GM19238 (cell line): Measurements from ENCODE around the gene RAG2.
"Not testable (repeated sequence)": the region's sequence is repeated elsewhere in the genome, so short reads cannot be mapped to it uniquely, and the experiment has no call there.

Source experiments
- DNase-seq: peaks from one replicate; pipeline ENCODE4 v3.0.0; 2011; ENCODE audit warnings: low spot score; ENCODE audit not compliant: insufficient read length

Gene RAG2

GRCh38 chr11:36600180-36600579 is 2.1 kb upstream of the RAG2 start:
- no peak for DNase-seq

- DNase-seq: no peak
Observed at GRCh38 chr11:36596880-36597279, 1.2 kb downstream of the RAG2 start.

- no peak for DNase-seq
Observed at GRCh38 chr11:36594316-36594989, 3.6 kb downstream of the RAG2 start, which contains the start of gene IFTAP. TSS of gene IFTAP (plus strand) at chr11:36594502. CDS start at chr11:36610104, 15,602 bp downstream.

DNA sequence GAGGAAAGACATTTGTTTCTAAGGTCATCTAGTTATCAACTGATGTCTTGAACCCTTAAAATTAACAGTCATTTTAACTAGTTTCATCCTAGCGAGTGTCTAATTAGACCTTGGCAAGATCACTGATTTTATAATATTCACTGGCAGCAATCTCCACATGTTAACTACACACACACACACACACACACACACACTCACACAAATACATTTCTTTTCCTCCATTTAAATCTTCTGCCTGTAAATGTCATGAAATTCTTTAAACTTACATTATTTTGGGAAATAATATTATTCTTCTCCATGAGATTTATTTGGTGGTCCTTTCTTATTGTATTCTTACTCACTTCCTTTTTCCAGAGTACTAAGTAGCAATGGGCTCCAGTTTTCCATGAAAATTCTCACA is 6.6 kb downstream of the RAG2 start:
- no peak for DNase-seq

- no peak for DNase-seq
Observed at GRCh38 chr11:36590513-36590912, 7.5 kb downstream of the RAG2 start.

GRCh38 chr11:36588099-36588498 is 9.9 kb downstream of the RAG2 start:
- no peak for DNase-seq

GRCh38 chr11:36586543-36586942 is 11.5 kb downstream of the RAG2 start:
- no peak for DNase-seq

DNA sequence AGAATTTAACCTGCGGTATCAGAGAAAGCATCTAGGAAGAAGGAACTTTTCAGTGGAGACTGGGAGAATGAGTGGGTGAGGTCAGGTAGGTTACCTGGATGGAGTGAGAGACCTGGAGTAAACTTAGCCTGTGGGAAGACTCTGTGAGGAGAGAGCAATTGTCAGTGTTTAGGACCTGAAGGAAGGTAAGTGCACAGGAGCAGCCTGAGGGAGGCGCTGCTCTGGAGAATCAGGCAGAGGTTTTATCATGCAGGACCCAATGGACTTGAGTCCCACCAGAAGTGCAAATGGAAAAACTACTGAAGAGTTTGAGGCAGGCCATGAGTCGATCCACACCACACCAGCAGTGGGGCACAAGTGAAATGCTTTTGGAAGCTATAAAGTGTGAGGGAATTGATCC is 14.4 kb downstream of the RAG2 start:
- DNase-seq: no peak

DNA sequence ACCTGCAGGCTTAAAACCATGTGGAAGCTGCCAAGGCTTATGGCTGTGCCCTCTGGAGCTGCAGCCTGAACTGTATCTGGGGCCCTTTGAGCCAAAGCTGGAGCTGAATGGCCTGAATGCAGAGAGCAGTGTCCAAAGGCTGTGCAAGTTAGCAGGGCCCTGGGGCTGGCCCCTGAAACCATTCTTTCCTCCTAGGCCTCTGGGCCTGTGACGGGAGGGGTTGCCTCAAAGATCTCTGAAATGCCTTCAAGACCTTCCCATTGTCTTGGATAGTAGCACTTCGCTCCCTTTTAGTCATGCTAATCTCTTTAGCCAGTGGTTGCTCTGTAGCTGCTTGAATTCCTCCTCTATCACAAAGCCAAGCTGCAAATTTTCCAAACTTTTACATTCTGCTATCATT is 16.5 kb downstream of the RAG2 start:
- no peak for DNase-seq

DNA sequence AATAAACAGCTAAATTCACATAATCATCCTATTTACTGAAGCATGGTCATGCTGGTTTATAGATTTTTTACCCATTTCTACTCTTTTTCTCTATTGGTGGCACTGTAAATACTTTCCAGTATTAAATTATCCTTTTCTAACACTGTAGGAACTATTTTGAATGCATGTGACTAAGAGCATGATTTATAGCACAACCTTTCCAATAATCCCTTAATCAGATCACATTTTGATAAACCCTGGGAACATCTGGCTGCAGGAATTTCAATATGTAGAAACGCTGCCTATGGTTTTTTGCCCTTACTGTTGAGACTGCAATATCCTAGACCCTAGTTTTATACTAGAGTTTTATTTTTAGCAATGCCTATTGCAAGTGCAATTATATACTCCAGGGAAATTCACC is 19.6 kb downstream of the RAG2 start:
- DNase-seq: no peak

- DNase-seq: no peak
Observed at GRCh38 chr11:36577859-36578258, 20.2 kb downstream of the RAG2 start.

DNA sequence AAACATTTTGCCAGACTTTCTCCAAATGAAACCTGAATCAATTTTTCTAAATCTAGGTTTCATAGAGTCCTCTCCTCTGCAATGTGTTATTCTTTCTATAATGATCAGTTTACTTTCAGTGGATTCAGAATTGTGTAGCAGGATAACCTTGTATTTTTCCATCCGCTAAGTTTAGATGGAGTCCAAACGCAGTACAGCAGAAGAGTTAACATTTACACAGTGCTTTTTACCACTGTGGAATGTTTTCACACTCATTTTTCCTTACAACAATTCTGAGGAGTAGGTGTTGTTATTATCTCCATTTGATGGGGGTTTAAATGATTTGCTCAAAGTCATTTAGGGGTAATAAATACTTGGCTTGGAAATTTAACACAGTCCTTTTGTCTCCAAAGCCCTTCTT is 20.7 kb downstream of the RAG2 start:
- DNase-seq: no peak

DNA sequence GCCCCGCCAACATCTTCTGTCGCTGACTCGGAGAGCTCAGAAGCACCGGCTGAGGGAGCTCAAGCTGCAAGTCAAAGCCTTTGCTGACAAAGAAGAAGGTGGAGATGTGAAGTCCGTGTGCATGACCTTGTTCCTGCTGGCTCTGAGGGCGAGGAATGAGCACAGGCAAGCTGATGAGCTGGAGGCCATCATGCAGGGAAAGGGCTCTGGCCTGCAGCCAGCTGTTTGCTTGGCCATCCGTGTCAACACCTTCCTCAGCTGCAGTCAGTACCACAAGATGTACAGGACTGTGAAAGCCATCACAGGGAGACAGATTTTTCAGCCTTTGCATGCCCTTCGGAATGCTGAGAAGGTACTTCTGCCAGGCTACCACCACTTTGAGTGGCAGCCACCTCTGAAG is 23.6 kb downstream of the RAG2 start:
- DNase-seq: no peak

GRCh38 chr11:36569095-36569494 is 28.9 kb downstream of the RAG2 start:
- DNase-seq: no peak

DNA sequence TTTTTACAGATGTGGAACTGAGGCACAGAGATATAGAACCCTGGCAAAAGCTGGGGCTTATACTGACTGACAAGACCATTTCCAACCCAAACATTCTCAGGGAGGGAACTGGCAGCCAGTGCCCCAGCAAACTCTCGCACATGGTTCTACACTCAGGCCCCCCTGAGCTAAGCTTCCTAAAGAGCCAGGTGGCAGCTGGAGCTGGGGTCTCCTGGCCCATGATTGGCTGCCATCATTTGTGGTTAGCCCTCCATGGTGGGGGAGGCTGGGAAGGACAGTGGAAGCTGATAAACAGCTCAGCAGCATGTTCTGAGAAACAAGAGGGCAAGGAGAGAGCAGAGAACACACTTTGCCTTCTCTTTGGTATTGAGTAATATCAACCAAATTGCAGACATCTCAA is 30.3 kb downstream of the RAG2 start, which contains the start of gene RAG1:
Gene RAG1 (plus strand): TSS at position 314 of the 400 bp plus-strand sequence. CDS start 5,298 bp downstream, outside the sequence.
- no peak for DNase-seq

GRCh38 chr11:36566407-36567053 is 31.5 kb downstream of the RAG2 start:
- no peak for DNase-seq

- no peak for DNase-seq
Observed at GRCh38 chr11:36565031-36565610, 32.9 kb downstream of the RAG2 start.

DNA sequence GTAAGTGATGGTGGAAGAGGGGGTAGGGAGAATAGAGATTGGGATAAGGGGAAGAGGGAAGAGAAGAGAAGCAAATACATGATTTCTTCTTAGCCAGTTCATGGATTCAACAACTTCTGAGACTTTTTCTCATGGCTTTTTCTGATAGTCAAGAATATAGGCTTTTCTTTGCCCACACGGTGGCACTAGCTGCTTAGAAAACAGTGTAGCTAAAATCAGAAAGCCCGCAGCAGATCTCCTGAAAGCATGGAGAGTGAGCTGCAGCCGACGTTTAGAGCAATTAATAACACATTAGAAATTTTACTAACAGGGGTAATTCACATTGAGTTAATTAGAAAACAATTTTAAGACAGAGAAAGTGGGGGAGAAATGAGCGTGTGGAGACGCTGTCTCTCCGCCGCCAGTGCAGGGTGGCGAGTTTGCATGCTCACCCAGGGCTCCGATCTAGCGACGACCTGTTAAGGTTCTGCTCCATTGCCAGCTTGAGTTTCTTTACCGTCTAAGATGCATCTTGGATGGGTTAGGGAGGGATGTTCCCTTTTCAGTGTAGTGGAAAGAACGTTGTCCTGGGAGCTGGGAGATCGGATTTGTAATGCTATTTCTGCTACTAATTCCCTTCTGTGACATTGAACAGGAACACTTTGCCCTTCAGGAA is 33.5 kb downstream of the RAG2 start:
- no peak for DNase-seq

- DNase-seq: no peak
Observed at GRCh38 chr11:36558571-36559413, 39.2 kb downstream of the RAG2 start.

DNA sequence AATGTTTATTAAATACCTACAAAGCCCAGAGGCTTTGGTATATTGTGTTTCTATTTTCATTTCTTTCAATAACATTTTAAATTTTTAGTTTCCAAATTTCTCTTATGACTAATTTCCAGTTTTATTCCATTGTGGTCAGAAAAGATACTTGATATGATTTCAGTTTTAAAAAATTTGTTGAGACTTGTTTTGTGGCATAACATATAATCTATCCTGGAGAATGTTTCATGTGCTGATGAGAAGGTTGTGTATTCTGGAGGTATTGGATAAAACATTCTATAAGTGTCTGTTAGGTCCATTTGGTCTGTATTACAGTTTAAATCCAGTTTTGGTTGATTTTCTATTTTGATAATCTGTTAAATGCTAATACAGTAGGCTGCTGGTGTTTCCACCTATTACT is 40.0 kb downstream of the RAG2 start:
- DNase-seq: no peak

GRCh38 chr11:36557390-36557789 is 40.6 kb downstream of the RAG2 start:
- not testable (repeated sequence) for DNase-seq
